Stimulated activated CD4-positive, alpha-beta T cell treated with anti-CD3 and anti-CD28 coated beads, TNF-alpha, amount 100 ng/mL, for 24 hours (primary cell): Measurements from ENCODE around the gene ORC1.
A peak's percentile ranks its signal among the peaks of the same experiment; 100 is the strongest.
"Not testable (repeated sequence)": the region's sequence is repeated elsewhere in the genome, so short reads cannot be mapped to it uniquely, and the experiment has no call there.

Source experiments
- DNase-seq, 3 experiments: peaks; one replicate each; pipeline ENCODE4 v3.0.0-alpha.2; 2020; ENCODE audit warnings: low read depth in 3 of 3

The ORC1 gene

DNA sequence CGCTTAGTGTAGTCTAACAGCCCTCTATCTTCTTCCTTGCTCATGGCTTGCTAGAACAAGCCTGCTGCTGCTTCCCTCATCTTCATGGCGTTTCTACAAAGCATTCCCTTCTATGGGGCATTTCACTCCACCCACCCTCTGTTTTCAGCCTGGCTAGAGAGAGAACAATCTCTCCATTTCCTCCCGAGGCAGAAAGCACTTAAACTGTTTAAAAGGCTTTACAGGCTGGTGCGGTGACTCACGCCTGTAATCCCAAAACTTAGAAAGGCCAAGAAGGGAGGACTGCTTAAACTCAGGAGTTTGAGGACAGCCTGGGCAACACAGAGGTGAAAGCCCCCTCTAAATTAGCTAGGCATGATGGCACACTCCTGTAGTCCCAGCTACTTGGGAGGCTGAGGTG is 17.8 kb downstream of the ORC1 start:
- no peak for DNase-seq

GRCh38 chr1:52385376-52385775 is 18.8 kb downstream of the ORC1 start:
- DNase-seq, result no peak

DNA sequence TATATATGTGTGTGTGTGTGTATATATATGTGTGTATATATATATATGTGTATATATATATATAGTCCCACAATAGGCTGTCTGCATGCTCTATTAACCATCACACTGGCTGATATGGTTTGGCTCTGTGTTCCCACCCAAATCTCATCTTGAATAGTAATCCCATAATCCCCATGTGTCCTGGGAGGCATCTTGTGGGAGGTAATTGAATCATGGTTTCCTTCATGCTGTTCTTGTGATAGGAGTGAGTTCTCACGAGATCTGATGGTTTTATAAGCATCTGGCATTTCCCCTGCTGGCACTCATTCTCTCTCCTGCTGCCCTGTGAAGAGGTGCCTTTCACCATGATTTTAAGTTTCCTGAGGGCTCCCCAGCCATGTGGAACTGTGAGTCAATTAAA is 34.4 kb downstream of the ORC1 start:
- DNase-seq, result not testable (repeated sequence)

DNA sequence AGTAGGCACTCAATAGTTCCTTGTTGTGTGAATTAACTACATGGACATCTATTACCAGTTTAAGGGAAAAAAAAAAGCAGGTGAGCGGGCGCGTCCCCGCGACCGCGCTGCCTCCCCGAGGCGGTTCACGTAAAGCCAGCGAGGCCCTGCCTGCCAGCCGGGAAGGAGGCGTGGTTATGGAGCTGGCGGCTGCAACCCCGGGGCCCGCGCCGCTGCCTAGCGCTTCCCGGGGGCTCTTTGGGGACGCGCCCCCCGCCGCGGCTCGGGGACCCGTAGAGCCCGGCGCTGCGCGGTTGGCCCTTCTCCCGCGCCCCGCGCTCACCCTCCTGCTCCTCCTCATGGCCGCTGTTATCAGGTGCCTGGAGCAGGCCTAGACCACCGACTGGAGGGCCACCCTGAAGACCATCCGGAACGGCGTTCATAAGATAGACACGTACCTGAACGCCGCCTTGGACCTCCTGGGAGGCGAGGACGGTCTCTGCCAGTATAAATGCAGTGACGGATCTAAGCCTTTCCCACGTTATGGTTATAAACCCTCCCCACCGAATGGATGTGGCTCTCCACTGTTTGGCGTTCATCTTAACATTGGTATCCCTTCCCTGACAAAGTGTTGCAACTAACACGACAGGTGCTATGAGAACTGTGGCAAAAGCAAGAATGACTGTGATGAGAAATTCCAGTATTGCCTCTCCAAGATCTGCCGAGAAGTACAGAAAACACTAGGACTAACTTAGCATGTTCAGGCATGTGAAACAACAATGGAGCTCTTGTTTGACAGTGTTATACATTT is 35.6 kb downstream of the ORC1 start:
- peak; percentile 25 to 55 (median 25) for DNase-seq

- no peak for DNase-seq
These were observed 37.0 kb downstream of the ORC1 start for GRCh38 chr1:52367272-52367671.

DNA sequence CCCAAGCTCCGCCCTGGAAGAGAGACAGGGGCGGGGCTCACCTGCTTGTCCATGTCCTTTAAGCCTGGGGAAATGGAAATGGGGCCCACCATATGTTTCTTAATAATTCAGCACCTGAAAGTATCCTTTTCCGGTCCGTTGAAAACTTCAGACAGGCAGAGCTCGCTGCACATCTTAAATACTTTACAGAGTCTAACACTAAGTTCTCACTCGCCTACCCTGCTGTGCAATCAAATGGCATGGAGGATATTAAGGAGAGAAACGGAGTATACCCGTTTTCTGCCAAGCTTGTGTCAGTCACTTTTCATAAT is 37.8 kb downstream of the ORC1 start:
- no peak for DNase-seq

GRCh38 chr1:52365746-52366516 is 38.3 kb downstream of the ORC1 start, which contains the start of gene CC2D1B:
TSS of gene CC2D1B (minus strand) at chr1:52366205. CDS start at chr1:52364620, 1,585 bp downstream.
- peak; percentile 97 to 99 (median 99) for DNase-seq

DNA sequence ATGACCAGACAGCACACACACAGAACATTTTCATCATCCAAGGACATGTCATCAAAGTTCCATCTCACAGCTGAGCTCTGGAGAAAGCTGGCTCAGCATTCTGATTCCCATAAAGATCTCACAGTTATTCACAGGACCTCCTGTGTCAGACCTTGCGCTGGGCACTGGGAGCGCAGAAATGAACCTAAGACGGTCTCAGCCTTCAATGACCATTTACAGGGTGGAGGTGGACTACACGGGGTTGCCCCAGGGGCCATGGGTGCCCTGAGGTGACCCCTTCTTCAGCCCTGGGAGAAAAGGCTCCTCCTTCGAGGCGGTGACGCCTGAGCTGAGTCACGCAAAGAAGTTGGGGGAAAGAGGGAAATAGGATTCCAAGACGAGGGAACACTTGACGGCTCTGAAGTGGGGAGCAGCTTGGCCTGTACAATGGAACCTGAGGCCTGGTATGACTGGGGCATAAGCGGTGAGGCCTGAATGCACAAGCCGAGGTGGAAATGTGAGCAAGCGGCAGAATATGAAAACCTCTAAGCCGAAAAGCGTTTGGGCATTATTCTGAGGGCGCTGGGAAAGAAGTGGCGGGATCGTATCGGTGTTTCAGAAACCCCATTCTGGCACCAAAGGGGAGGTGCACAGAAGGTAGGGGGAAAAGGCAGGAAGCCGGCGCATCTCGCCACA is 39.0 kb downstream of the ORC1 start:
- DNase-seq, result peak in 1 of 3 experiments; percentile 21

GRCh38 chr1:52364235-52364839 is 39.9 kb downstream of the ORC1 start:
- DNase-seq, result no peak

DNA sequence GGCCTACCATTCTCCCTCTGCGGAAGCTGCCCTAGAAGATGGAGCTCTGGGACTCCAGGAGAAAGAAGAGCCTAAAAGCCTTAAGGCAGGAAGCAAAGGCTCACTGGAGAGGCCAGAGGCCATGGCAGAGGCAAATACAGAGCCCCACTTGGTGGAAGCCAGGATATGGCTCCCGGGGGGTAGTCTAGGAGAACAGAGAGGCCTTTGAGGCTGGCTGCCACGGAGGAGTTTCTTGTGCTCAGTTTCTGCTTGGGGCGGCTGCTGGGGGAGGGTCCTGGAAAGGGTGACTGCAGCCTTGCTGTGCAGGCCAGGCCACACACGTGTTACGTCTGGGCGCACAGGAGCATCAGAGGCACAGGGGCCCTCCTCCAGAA is 43.6 kb downstream of the ORC1 start:
- DNase-seq, result no peak

- no peak for DNase-seq
These were observed 44.3 kb downstream of the ORC1 start for GRCh38 chr1:52359676-52360594.

GRCh38 chr1:52358851-52359497 is 45.2 kb downstream of the ORC1 start:
- no peak for DNase-seq

DNA sequence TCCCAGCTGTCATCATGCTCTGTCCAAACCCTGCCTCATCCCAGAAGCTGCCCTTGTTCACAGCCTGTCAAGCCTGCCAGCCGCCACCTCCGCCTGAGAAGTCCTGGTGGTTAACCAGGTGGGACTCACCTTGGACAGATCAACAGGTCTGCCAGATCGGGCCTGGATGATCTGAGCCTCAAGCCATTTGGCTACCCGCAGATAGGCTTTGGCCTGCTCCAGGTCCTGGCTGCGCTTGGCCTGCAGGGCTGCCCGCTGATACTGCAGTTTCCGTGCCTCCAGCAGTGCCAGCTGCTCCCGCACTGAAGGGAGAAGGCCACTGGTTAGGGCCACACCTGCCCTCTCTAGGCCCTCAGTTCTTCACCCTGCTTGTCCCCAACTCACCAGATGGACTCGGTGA is 46.8 kb downstream of the ORC1 start:
- DNase-seq, result no peak

DNA sequence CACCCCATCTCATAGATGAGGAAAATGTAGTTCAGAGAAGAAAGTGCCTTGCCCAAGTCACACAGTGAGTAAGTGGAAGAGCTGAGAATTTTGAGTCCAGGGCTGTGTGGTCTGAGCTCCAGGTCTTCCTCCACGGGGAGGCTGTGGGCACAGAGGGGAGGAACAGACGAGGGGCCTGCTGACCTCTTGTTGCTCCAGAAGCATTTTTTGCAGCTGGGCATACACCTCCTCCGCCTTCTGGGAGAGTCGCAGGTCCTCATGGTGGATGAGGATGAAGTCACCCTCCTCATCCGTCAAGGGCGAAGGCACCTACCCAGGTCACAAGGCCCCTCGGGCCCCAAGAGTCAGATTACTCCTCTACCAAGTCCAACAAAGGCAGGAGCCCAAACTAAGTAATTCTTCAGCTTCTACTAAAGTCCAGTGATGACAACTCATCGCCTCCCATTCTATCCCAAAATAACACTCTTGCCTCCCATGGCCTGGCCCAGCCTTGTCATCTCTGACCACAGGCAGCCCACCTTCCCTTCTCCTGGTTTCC is 47.3 kb downstream of the ORC1 start:
- no peak for DNase-seq

GRCh38 chr1:52355847-52356505 is 48.2 kb downstream of the ORC1 start:
- DNase-seq, result no peak

DNA sequence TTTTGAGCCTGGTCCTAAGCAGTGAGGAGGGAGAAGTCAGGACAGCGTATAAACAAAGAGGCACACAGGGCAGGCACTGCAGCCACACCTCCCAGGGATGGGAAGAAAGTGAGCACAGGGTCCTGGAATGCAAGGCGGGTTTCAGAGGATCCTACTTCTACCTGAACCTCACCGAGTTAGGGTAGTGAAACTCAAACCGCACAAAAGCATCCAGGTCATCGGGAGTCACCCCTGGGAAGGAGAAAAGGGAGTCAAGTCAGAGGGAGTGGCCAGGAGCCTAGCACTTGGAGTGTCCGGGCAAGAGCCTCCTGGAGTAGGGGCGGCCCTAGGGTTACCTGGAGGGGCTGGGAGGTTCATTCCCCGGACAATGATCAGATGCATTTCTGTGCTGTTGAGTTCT is 48.8 kb downstream of the ORC1 start:
- DNase-seq, result no peak

DNA sequence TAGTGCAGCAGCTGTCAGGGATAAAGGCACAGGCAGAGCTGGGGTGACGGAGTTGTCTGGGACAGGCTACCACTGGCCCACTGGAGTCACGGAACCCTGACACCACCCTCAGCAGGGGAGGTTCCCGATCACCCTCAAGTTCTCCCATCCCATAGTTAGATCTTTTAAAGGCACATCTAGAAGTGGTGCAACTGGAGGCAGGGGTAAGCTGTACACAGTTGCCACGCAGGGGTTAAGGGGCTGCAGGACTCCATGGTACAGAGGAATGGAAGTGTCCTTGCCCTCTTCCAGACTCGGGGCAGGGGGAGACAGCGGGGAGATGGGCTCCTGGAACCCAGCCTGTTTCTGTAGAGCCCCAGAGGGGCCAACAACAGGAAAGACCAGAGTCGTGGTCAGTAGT is 51.5 kb downstream of the ORC1 start:
- no peak for DNase-seq

GRCh38 chr1:52348704-52349300 is 55.4 kb downstream of the ORC1 start:
- no peak for DNase-seq

DNA sequence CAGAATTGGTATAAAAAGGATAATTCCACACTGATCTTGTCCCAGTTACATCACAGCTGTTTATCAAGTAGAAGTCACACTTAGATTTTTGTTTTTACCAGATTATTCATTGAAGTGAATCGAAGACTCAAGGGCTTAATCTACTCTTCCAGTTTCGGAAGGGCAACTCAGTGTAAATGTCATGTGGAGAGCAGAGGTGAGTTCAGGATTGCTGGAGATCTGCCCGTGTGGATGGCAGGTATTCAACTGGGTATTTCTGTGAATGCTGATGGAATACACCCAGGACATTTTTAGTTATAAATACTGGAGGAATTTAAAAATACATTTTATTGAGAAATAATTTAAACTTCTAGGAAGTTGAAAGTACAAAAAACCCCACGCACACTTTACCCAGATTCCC is 57.6 kb downstream of the ORC1 start:
- DNase-seq, result no peak
